CD4-positive, alpha-beta T cell treated with Interleukin-10 for 1 hour (primary cell): ENCODE results near the gene SEMA5A.

Source experiments
- DNase-seq: peaks from one replicate; pipeline ENCODE4 v3.0.0-alpha.2; 2020

Gene SEMA5A

GRCh38 chr5:9513827-9514226 lies 32.0 kb downstream of the SEMA5A start:
- DNase-seq = no peak

GRCh38 chr5:9512457-9512856 lies 33.4 kb downstream of the SEMA5A start:
- DNase-seq = no peak

- DNase-seq = no peak
These were observed 37.9 kb downstream of the SEMA5A start for GRCh38 chr5:9507974-9508373.

GRCh38 chr5:9505225-9505624 lies 40.6 kb downstream of the SEMA5A start:
- no peak for DNase-seq

GRCh38 chr5:9502864-9503263 lies 43.0 kb downstream of the SEMA5A start:
- DNase-seq = no peak

- no peak for DNase-seq
These were observed 43.6 kb downstream of the SEMA5A start for GRCh38 chr5:9502050-9502834.

GRCh38 chr5:9500625-9501024 lies 45.2 kb downstream of the SEMA5A start:
- no peak for DNase-seq

- no peak for DNase-seq
These were observed 45.7 kb downstream of the SEMA5A start for GRCh38 chr5:9500193-9500592.

- DNase-seq = no peak
These were observed 46.4 kb downstream of the SEMA5A start for GRCh38 chr5:9499498-9499876.

GRCh38 chr5:9498541-9499497 lies 47.1 kb downstream of the SEMA5A start:
- DNase-seq = no peak

GRCh38 chr5:9497347-9497746 lies 48.5 kb downstream of the SEMA5A start:
- no peak for DNase-seq

GRCh38 chr5:9496801-9497200 lies 49.1 kb downstream of the SEMA5A start:
- DNase-seq = no peak

- no peak for DNase-seq
These were observed 50.8 kb downstream of the SEMA5A start for GRCh38 chr5:9495121-9495520.

GRCh38 chr5:9494301-9494700 lies 51.6 kb downstream of the SEMA5A start:
- DNase-seq = no peak

- DNase-seq = no peak
These were observed 55.3 kb downstream of the SEMA5A start for GRCh38 chr5:9490494-9491097.

- no peak for DNase-seq
These were observed 62.1 kb downstream of the SEMA5A start for GRCh38 chr5:9483779-9484178.

GRCh38 chr5:9483243-9483642 lies 62.6 kb downstream of the SEMA5A start:
- DNase-seq = no peak

GRCh38 chr5:9482381-9482780 lies 63.5 kb downstream of the SEMA5A start:
- DNase-seq = no peak

GRCh38 chr5:9480499-9480898 lies 65.4 kb downstream of the SEMA5A start:
- no peak for DNase-seq

GRCh38 chr5:9479990-9480389 lies 65.9 kb downstream of the SEMA5A start:
- no peak for DNase-seq

- no peak for DNase-seq
These were observed 66.5 kb downstream of the SEMA5A start for GRCh38 chr5:9479361-9479760.

- DNase-seq = no peak
These were observed 68.3 kb downstream of the SEMA5A start for GRCh38 chr5:9477537-9477936.

GRCh38 chr5:9474219-9475002 lies 71.5 kb downstream of the SEMA5A start:
- DNase-seq = no peak
